HL-60 (cell line): ENCODE results near the gene KRI1.
A peak's percentile ranks its signal among the peaks of the same experiment; 100 is the strongest.

Experiments
- DNase-seq, 2 experiments: peaks; one replicate each; pipeline ENCODE4 v3.0.0-alpha.2; 2010 to 2020; ENCODE audit warnings: low read depth in 1 of 2, low spot score in 1 of 2
- H3K27ac ChIP-seq: fragments of 250-450 bp; sonication (Bioruptor Pico); replicated peaks from 2 replicates; pipeline ENCODE4 v1.5.1; 2020; ENCODE audit warnings: mild to moderate bottlenecking, moderate library complexity
- H3K27me3 ChIP-seq: fragments of 250-450 bp; sonication (Bioruptor Pico); 2 replicates; pipeline ENCODE4 v1.5.1; 2021; ENCODE audit warnings: mild to moderate bottlenecking, moderate library complexity; ENCODE audit not compliant: insufficient read depth, poor library complexity, severe bottlenecking
- H3K4me3 ChIP-seq: replicated peaks from 2 replicates; pipeline ENCODE4 v1.5.1; 2011; ENCODE audit warnings: mild to moderate bottlenecking, control low read depth, low read length; ENCODE audit not compliant: insufficient read depth
- GABPA ChIP-seq: IDR thresholded peaks from 2 replicates; pipeline ENCODE4 v1.6.1; 2012; ENCODE audit warnings: low read depth
- POLR2AphosphoS5 ChIP-seq: IDR thresholded peaks from 2 replicates; pipeline ENCODE4 v1.6.1; 2012; ENCODE audit warnings: low read depth
- SPI1 ChIP-seq: IDR thresholded peaks from 2 replicates; pipeline ENCODE4 v1.6.1; 2012; ENCODE audit warnings: low read depth, mild to moderate bottlenecking, borderline replicate concordance
- TF ChIP-seq, protein P1 (sequence below): IDR thresholded peaks from 2 replicates; pipeline ENCODE4 v1.6.1; 2012; ENCODE audit warnings: low read depth; ENCODE audit not compliant: insufficient replicate concordance
- TF ChIP-seq, protein P2 (sequence below): IDR thresholded peaks from one replicate; pipeline ENCODE4 v1.5.1; 2011; ENCODE audit warnings: low read length, control low read depth, inconsistent platforms; ENCODE audit not compliant: insufficient read depth

KRI1 gene

DNA sequence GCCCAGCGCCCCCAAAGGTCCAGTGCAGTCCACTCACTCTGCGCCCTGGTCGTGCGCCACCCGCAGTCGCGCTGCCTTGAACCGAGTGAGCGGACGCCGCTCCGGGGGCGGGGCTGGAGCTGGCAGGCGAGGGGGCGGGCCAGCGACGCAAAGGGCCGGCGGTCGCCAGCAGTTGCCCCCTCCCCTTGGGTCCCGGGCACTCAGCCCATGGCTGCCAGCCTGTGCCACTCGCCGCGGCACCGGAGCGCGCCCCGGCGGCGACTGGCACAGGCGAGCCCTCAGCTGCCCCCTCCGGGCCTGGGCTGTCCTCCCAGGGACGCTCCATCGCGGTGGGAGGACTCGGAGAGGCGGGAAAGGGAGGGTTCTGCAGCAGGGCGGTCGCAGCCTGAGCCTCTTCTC is 48.5 kb downstream of the KRI1 start, which contains the start of gene S1PR5:
TSS of gene S1PR5 (minus strand) at position 87 of the 399 bp plus-strand sequence. CDS start 2,436 bp downstream, outside the sequence.
- Histone ChIP-seq H3K4me3 (peak within 1 kb of the TSS; percentile 10), H3K27ac (no peak within 1 kb of the TSS), H3K27me3 (peaks cover 76% of the 10 kb centered on the region)

DNA sequence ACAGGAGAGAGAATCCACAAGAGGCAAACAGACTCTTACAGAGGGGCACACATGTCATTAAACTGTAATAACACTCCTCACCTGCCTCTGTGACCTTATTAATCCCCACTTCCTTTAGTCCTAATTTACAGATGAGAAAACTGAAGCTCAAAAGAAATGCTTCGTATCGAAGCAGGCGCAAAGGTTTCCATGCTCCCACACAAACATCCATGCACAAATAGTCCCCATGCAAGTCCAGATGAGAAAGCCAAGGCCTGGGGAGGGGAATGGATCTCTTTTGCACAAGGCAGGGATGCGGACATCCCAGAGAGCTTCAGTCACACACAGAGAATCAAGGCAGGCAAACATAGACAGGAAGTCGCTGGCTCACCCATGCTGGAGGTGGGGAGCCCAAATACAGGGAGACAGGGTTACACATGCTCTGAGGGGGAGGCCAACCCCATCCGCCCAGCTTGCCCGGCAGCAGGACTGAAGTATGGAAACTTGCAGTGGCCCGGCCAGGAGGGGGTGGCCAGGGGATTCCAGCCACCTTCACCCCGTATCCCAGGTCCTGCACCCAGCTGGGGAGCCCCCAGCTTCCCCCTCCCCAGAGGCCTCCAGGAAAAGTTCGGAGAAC is 49.0 kb downstream of the KRI1 start:
- H3K27me3 ChIP-seq, result peaks cover 73% of the 10 kb centered on the region
- TF ChIP-seq, protein P1, sequence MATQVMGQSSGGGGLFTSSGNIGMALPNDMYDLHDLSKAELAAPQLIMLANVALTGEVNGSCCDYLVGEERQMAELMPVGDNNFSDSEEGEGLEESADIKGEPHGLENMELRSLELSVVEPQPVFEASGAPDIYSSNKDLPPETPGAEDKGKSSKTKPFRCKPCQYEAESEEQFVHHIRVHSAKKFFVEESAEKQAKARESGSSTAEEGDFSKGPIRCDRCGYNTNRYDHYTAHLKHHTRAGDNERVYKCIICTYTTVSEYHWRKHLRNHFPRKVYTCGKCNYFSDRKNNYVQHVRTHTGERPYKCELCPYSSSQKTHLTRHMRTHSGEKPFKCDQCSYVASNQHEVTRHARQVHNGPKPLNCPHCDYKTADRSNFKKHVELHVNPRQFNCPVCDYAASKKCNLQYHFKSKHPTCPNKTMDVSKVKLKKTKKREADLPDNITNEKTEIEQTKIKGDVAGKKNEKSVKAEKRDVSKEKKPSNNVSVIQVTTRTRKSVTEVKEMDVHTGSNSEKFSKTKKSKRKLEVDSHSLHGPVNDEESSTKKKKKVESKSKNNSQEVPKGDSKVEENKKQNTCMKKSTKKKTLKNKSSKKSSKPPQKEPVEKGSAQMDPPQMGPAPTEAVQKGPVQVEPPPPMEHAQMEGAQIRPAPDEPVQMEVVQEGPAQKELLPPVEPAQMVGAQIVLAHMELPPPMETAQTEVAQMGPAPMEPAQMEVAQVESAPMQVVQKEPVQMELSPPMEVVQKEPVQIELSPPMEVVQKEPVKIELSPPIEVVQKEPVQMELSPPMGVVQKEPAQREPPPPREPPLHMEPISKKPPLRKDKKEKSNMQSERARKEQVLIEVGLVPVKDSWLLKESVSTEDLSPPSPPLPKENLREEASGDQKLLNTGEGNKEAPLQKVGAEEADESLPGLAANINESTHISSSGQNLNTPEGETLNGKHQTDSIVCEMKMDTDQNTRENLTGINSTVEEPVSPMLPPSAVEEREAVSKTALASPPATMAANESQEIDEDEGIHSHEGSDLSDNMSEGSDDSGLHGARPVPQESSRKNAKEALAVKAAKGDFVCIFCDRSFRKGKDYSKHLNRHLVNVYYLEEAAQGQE, result no peak
- TF ChIP-seq, protein P2, sequence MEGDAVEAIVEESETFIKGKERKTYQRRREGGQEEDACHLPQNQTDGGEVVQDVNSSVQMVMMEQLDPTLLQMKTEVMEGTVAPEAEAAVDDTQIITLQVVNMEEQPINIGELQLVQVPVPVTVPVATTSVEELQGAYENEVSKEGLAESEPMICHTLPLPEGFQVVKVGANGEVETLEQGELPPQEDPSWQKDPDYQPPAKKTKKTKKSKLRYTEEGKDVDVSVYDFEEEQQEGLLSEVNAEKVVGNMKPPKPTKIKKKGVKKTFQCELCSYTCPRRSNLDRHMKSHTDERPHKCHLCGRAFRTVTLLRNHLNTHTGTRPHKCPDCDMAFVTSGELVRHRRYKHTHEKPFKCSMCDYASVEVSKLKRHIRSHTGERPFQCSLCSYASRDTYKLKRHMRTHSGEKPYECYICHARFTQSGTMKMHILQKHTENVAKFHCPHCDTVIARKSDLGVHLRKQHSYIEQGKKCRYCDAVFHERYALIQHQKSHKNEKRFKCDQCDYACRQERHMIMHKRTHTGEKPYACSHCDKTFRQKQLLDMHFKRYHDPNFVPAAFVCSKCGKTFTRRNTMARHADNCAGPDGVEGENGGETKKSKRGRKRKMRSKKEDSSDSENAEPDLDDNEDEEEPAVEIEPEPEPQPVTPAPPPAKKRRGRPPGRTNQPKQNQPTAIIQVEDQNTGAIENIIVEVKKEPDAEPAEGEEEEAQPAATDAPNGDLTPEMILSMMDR, result no peak
- TF ChIP-seq SPI1 (no peak), POLR2AphosphoS5 (no peak), GABPA (no peak)
- no peak overlapping the region for H3K27ac ChIP-seq
- H3K4me3 ChIP-seq, result no peak overlapping the region
- DNase-seq, result no peak

More for the DNA sequence above, 48.5 kb downstream of the KRI1 start, which contains the start of gene S1PR5:
- TF ChIP-seq, protein P2, result no peak
- TF ChIP-seq GABPA (no peak), POLR2AphosphoS5 (no peak), SPI1 (no peak)
- TF ChIP-seq, protein P1, result no peak
- DNase-seq, result no peak

DNA sequence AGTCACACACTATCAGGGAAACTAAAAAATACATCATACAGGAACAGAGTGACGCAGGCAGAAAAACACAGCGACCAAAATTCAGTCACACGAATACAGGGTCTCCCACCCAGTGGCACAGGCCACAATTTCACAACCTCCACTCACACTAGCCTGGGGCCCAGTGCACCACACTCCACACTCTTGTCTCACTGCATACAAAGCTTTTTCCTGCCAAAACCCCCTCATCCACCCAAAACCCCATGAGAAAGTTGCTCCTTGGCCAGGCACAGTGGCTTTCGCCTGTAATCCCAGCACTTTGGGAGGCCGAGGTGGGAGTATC is 49.8 kb downstream of the KRI1 start:
- no peak for DNase-seq
- TF ChIP-seq POLR2AphosphoS5 (no peak), GABPA (no peak), SPI1 (no peak)
- TF ChIP-seq, protein P2, result no peak
- TF ChIP-seq, protein P1, result no peak
- Histone ChIP-seq H3K27me3 (peaks cover 71% of the 10 kb centered on the region), H3K4me3 (no peak overlapping the region), H3K27ac (no peak overlapping the region)
